GM19372 (cell line): ENCODE data around the gene BMP8B.

Experiments
- ATAC-seq: cut with Tn5 transposase; IDR thresholded peaks from one replicate; pipeline ENCODE4 v1.9.1; 2021; ENCODE audit warnings: mild to moderate bottlenecking, low read depth, moderate library complexity; ENCODE audit not compliant: unreplicated experiment

BMP8B gene

GRCh38 chr1:39761016-39761415 lies 27.6 kb downstream of the BMP8B start:
- no peak for ATAC-seq

GRCh38 chr1:39760074-39761008 lies 28.3 kb downstream of the BMP8B start:
- ATAC-seq, result no peak

- no peak for ATAC-seq
Observed at GRCh38 chr1:39759436-39759726, 29.3 kb downstream of the BMP8B start.

GRCh38 chr1:39758556-39759435 lies 29.9 kb downstream of the BMP8B start:
- ATAC-seq, result no peak

- no peak for ATAC-seq
Observed at GRCh38 chr1:39757501-39757900, 31.2 kb downstream of the BMP8B start.

- no peak for ATAC-seq
Observed at GRCh38 chr1:39755965-39756659, 32.6 kb downstream of the BMP8B start.

GRCh38 chr1:39754906-39755504 lies 33.7 kb downstream of the BMP8B start:
- no peak for ATAC-seq

GRCh38 chr1:39754026-39754570 lies 34.6 kb downstream of the BMP8B start:
- ATAC-seq, result no peak

- ATAC-seq, result no peak
Observed at GRCh38 chr1:39753132-39754025, 35.3 kb downstream of the BMP8B start.

GRCh38 chr1:39752703-39753102 lies 36.0 kb downstream of the BMP8B start:
- no peak for ATAC-seq

- ATAC-seq, result no peak
Observed at GRCh38 chr1:39751595-39751994, 37.1 kb downstream of the BMP8B start.

GRCh38 chr1:39745016-39745670 lies 43.5 kb downstream of the BMP8B start:
- no peak for ATAC-seq

GRCh38 chr1:39738622-39739366 lies 49.9 kb downstream of the BMP8B start, which contains the start of gene PPIE:
PPIE (plus strand) TSS chr1:39738882; CDS start chr1:39738901, 19 bp downstream.
- no peak for ATAC-seq

- no peak for ATAC-seq
Observed at GRCh38 chr1:39737546-39738169, 51.0 kb downstream of the BMP8B start.

GRCh38 chr1:39735731-39736130 lies 52.9 kb downstream of the BMP8B start:
- ATAC-seq, result no peak

GRCh38 chr1:39733161-39733560 lies 55.5 kb downstream of the BMP8B start:
- no peak for ATAC-seq

- no peak for ATAC-seq
Observed at GRCh38 chr1:39732730-39733129, 55.9 kb downstream of the BMP8B start.

GRCh38 chr1:39729842-39730241 lies 58.8 kb downstream of the BMP8B start:
- ATAC-seq, result no peak
